GM12878 (cell line): Measurements from ENCODE around the gene ESRRB. TPM values are rescaled to one million over a fixed set of nuclear protein-coding genes. Genes with fewer than 3 reads are reported as not detected.

Experiments
- ATAC-seq: fragments of 200-7000 bp; cut with Tn5 transposase; 3 replicates; pipeline ENCODE4 v1.9.1; 2020; ENCODE audit warnings: mild to moderate bottlenecking, moderate library complexity
- BruUV-seq: library from RNA; stranded (reverse); fragments of 400-500 nt; replicated peaks from 2 replicates; lab custom pipeline; 2021; lab: Mats Ljungman, UMichigan
- CTCF ChIA-PET: fragments of 300-600 bp; sonication (Branson Sonifier 250); formaldehyde crosslinking; extraction: SDS; loops from one replicate; lab custom pipeline; 2021; ENCODE audit warnings: inconsistent platforms; lab: Yijun Ruan, JAX
- POLR2A ChIA-PET: fragments of 350-600 bp; formaldehyde crosslinking; extraction: SDS; loops from one replicate; lab custom pipeline; 2021; ENCODE audit warnings: inconsistent platforms; lab: Charles Lee
- RAD21 ChIA-PET: fragments of 300-600 bp; sonication (Branson Sonifier 250); formaldehyde crosslinking; loops from one replicate; lab custom pipeline; 2023; ENCODE audit warnings: antibody characterized with exemption; ENCODE audit not compliant: unreplicated experiment; lab: Charles Lee
- SMC1A ChIA-PET: fragments of 300-600 bp; sonication (Branson Sonifier 250); formaldehyde crosslinking; loops from one replicate; lab custom pipeline; 2023; ENCODE audit not compliant: unreplicated experiment, uncharacterized antibody; lab: Charles Lee
- DNase-seq: peaks from one replicate; pipeline ENCODE4 v3.0.0-alpha.2; 2011; ENCODE audit warnings: low read depth, low spot score
- FAIRE-seq: peaks from 3 replicates; lab custom pipeline; 2011; peaks lifted over from hg19 to GRCh38; lab: Jason Lieb, UNC
- H2AFZ ChIP-seq: 2 replicates; pipeline ENCODE4 v1.6.0; 2011; ENCODE audit warnings: low read depth, low read length, control low read depth; ENCODE audit not compliant: control insufficient read depth
- H3K27ac ChIP-seq: 2 replicates; pipeline ENCODE4 v1.5.1; 2011; ENCODE audit warnings: control low read depth; ENCODE audit not compliant: control insufficient read depth, insufficient read depth
- H3K27me3 ChIP-seq, 2 experiments: replicated peaks in 1 of 2; 2 replicates each; pipeline versions ENCODE4 v1.6.0 to v1.6.1; 2011; ENCODE audit warnings: low read length in 1 of 2; ENCODE audit not compliant: control insufficient read depth in 2 of 2, insufficient read depth in 2 of 2
- H3K36me3 ChIP-seq, 2 experiments: 2 replicates each; pipeline ENCODE4 v1.5.1; 2011; ENCODE audit warnings: low read length in 1 of 2; ENCODE audit not compliant: control insufficient read depth in 2 of 2, insufficient read depth in 2 of 2
- H3K4me1 ChIP-seq: 2 replicates; pipeline ENCODE4 v1.6.1; 2011; ENCODE audit warnings: mild to moderate bottlenecking, low read length, moderate library complexity, mixed read lengths; ENCODE audit not compliant: control insufficient read depth, insufficient read depth
- H3K4me2 ChIP-seq: 2 replicates; pipeline ENCODE4 v1.6.0; 2011; ENCODE audit warnings: control low read depth; ENCODE audit not compliant: control insufficient read depth, insufficient read depth
- H3K4me3 ChIP-seq: fragments of 200-600 bp; sonication (generic); 2 replicates; pipeline ENCODE4 v1.5.1; 2016
- H3K79me2 ChIP-seq: 2 replicates; pipeline ENCODE4 v1.6.0; 2011; ENCODE audit warnings: low read length; ENCODE audit not compliant: control insufficient read depth, insufficient read depth
- H3K9ac ChIP-seq: 2 replicates; pipeline ENCODE4 v1.8.0; 2011; ENCODE audit warnings: low read length, control low read depth, mixed read lengths; ENCODE audit not compliant: control insufficient read depth, insufficient read depth
- H3K9me3 ChIP-seq: replicated peaks from 3 replicates; pipeline ENCODE4 v1.5.1; 2011; ENCODE audit warnings: mild to moderate bottlenecking, low read length; ENCODE audit not compliant: control insufficient read depth, insufficient read depth
- H4K20me1 ChIP-seq: 2 replicates; pipeline ENCODE4 v1.6.0; 2011; ENCODE audit not compliant: control insufficient read depth, insufficient read depth
- BHLHE40 ChIP-seq, 2 experiments: fragments of 450-650 bp in 1 of 2; IDR thresholded peaks; 2 replicates each; pipeline ENCODE4 v1.6.1; 2011 to 2017; ENCODE audit warnings: low read depth in 2 of 2, borderline replicate concordance in 1 of 2, improper control_type of control experiment in 1 of 2, low read length in 1 of 2, mild to moderate bottlenecking in 1 of 2
- FOS ChIP-seq: IDR thresholded peaks from 3 replicates; pipeline ENCODE4 v1.6.1; 2011; ENCODE audit warnings: borderline replicate concordance; ENCODE audit not compliant: insufficient read length; ENCODE audit errors: extremely low read depth
- HDAC6 ChIP-seq: fragments of 200-600 bp; sonication (generic); IDR thresholded peaks from one replicate; pipeline ENCODE4 v1.8.0; 2017; ENCODE audit warnings: antibody characterized with exemption; ENCODE audit not compliant: unreplicated experiment
- HDGF ChIP-seq: fragments of 450-650 bp; IDR thresholded peaks from 2 replicates; pipeline ENCODE4 v1.6.1; 2016; ENCODE audit warnings: antibody characterized with exemption
- IKZF1 ChIP-seq: fragments of 450-650 bp; conservative IDR thresholded peaks from 2 replicates; pipeline ENCODE4 v1.6.1; 2017; ENCODE audit warnings: antibody characterized with exemption, mild to moderate bottlenecking
- IKZF2 ChIP-seq, 2 experiments: fragments of 450-650 bp; IDR thresholded peaks; 2 replicates each; pipeline ENCODE4 v1.6.1; 2017; ENCODE audit warnings: mild to moderate bottlenecking in 2 of 2, moderate library complexity in 2 of 2
- MYB ChIP-seq: fragments of 150-350 bp; IDR thresholded peaks from 2 replicates; pipeline ENCODE4 v1.6.1; 2014; ENCODE audit warnings: mild to moderate bottlenecking, low read depth, low read length, borderline replicate concordance
- NR2F1 ChIP-seq: fragments of 450-650 bp; conservative IDR thresholded peaks from 2 replicates; pipeline ENCODE4 v1.6.1; 2017; ENCODE audit warnings: mild to moderate bottlenecking
- RAD21 ChIP-seq: IDR thresholded peaks from 2 replicates; pipeline ENCODE4 v1.6.1; 2011; ENCODE audit warnings: mild to moderate bottlenecking, low read depth, low read length, moderate library complexity; ENCODE audit not compliant: insufficient read depth
- SREBF2 ChIP-seq: IDR thresholded peaks from 2 replicates; pipeline ENCODE4 v1.6.1; 2012; ENCODE audit warnings: mild to moderate bottlenecking, low read length
- WGBS: methylation state at CpG from one replicate; pipeline ENCODE4 v1.1.6; 2016; ENCODE audit warnings: low lambda C conversion rate; ENCODE audit not compliant: insufficient replicate concordance, insufficient coverage; ENCODE audit errors: missing lambda C conversion rate; 5-methylcytosine and 5-hydroxymethylcytosine counted together
- in situ Hi-C: fragments of 300-500 bp; cut with MboI; formaldehyde crosslinking; loops from 9 replicates; pipeline ENCODE4 v1.14.3; 2018; ENCODE audit warnings: mixed read lengths
- intact Hi-C: fragments of 100-400 bp; cut with micrococcal nuclease; formaldehyde crosslinking; loops from one replicate; pipeline ENCODE4 v1.14.2; 2022; ENCODE audit not compliant: unreplicated experiment
- polyA plus RNA-seq, 11 experiments: library from polyadenylated mRNA; depleted of rRNA in 4 of 11; unstranded in 6 of 11; stranded (reverse) in 5 of 11; fragments of >200 nt; fragmentation: Nextera tagmentation in 4 of 11; fragmentation: Illumina TruSeq in 1 of 11; extraction: Ambion mirVana in 4 of 11; extraction: Trizol in 1 of 11; gene quantifications; 1 replicate in 1 of 11; 2 replicates in 10 of 11; pipeline versions ENCODE4 v1.2.1 to v1.2.3, GENCODE V29; 2011 to 2016; ENCODE audit warnings: inconsistent platforms in 2 of 11, missing spikeins in 2 of 11, low read depth in 1 of 11
- total RNA-seq, 4 experiments: library from RNA; depleted of rRNA in 3 of 4; stranded (reverse); fragments of >200 nt in 3 of 4; fragmentation: Illumina TruSeq in 1 of 4; extraction: Trizol in 1 of 4; gene quantifications; 2 replicates each; pipeline versions ENCODE4 v1.2.1 to v1.2.3, GENCODE V29; 2013 to 2021
- TF ChIP-seq, protein P1 (sequence below): fragments of 450-650 bp; IDR thresholded peaks from 2 replicates; pipeline ENCODE4 v1.6.1; 2017; ENCODE audit warnings: mild to moderate bottlenecking, moderate library complexity
- TF ChIP-seq, protein P2 (sequence below): IDR thresholded peaks from 2 replicates; pipeline ENCODE4 v1.6.1; 2011; ENCODE audit warnings: borderline replicate concordance, low read depth, mild to moderate bottlenecking, moderate library complexity, low read length; ENCODE audit not compliant: insufficient read depth, poor library complexity, severe bottlenecking
- TF ChIP-seq, protein P3 (sequence below): fragments of 450-650 bp; formaldehyde crosslinking; IDR thresholded peaks from 2 replicates; pipeline ENCODE4 v1.4.0; 2022; ENCODE audit warnings: mild to moderate bottlenecking, moderate library complexity

The ESRRB gene
- total and polyA plus RNA-seq, 10 of the 15 experiments (the other 5 are each of a cell fraction or from before 2014, with no cell fraction given): 0.03 to 0.73 (median 0.11) TPM; not detected in 6

GRCh38 chr14:76395161-76395560 lies 19.2 kb downstream of the ESRRB start (continued):
- TF ChIP-seq, protein P1, sequence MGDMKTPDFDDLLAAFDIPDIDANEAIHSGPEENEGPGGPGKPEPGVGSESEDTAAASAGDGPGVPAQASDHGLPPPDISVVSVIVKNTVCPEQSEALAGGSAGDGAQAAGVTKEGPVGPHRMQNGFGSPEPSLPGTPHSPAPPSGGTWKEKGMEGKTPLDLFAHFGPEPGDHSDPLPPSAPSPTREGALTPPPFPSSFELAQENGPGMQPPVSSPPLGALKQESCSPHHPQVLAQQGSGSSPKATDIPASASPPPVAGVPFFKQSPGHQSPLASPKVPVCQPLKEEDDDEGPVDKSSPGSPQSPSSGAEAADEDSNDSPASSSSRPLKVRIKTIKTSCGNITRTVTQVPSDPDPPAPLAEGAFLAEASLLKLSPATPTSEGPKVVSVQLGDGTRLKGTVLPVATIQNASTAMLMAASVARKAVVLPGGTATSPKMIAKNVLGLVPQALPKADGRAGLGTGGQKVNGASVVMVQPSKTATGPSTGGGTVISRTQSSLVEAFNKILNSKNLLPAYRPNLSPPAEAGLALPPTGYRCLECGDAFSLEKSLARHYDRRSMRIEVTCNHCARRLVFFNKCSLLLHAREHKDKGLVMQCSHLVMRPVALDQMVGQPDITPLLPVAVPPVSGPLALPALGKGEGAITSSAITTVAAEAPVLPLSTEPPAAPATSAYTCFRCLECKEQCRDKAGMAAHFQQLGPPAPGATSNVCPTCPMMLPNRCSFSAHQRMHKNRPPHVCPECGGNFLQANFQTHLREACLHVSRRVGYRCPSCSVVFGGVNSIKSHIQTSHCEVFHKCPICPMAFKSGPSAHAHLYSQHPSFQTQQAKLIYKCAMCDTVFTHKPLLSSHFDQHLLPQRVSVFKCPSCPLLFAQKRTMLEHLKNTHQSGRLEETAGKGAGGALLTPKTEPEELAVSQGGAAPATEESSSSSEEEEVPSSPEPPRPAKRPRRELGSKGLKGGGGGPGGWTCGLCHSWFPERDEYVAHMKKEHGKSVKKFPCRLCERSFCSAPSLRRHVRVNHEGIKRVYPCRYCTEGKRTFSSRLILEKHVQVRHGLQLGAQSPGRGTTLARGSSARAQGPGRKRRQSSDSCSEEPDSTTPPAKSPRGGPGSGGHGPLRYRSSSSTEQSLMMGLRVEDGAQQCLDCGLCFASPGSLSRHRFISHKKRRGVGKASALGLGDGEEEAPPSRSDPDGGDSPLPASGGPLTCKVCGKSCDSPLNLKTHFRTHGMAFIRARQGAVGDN: no peak
- TF ChIP-seq, all 136 proteins: peak for 0

- CTCF ChIA-PET: interaction anchor here (1.0 kb wide), 1 partner anchor 9 kb away, joined by 4 read pairs; no protein-coding TSS in a partner anchor
- Histone ChIP-seq H3K4me1 (no peaks in the 10 kb centered on the region), H3K36me3 (no peaks in the 10 kb centered on the region), H3K9ac (no peak overlapping the region), H3K9me3 (no peaks in the 10 kb centered on the region), H3K4me3 (no peak overlapping the region), H2AFZ (no peak overlapping the region), H3K27ac (no peak overlapping the region), H3K4me2 (no peak overlapping the region), H3K79me2 (no peaks in the 10 kb centered on the region), H4K20me1 (no peaks in the 10 kb centered on the region), H3K27me3 (peaks cover 0 to 4% of the 10 kb centered on the region in 2 experiments; a peak in 2 of 4 replicates)
- DNase-seq (no peak), FAIRE-seq (no peak), ATAC-seq (no peak)
- POLR2A ChIA-PET: no interaction called here
- in situ Hi-C loops (no loop called here), intact Hi-C loops (no loop called here)
- WGBS: 56% methylated on average over 19 of the region's 19 CpGs
- RAD21 ChIA-PET: interaction anchor here (1.2 kb wide), 1 partner anchor 346 kb away, joined by 3 read pairs; no protein-coding TSS in a partner anchor
- SMC1A ChIA-PET: interaction anchor here (0.7 to 0.8 kb wide), 2 partner anchors 13 to 346 kb away, joined by 3 to 4 read pairs; no protein-coding TSS in a partner anchor
- no TSS peak for BruUV-seq
- TF ChIP-seq HDGF (no peak), HDAC6 (no peak), RAD21 (no peak), NR2F1 (no peak), IKZF1 (peak; percentile 52), BHLHE40 (IDR thresholded peaks at IDR 0.05; ENCODE audit: borderline replicate concordance in 1 of 2, low read depth in 2 of 2, low read length in 1 of 2) (peak in 1 of 2 experiments; percentile 81; a peak in 2 of 4 replicates), FOS (no peak), SREBF2 (no peak), IKZF2 (IDR thresholded peaks at IDR 0.05) (peak in 1 of 2 experiments; percentile 14; a peak in 2 of 4 replicates), MYB (no peak)
- TF ChIP-seq, protein P2, sequence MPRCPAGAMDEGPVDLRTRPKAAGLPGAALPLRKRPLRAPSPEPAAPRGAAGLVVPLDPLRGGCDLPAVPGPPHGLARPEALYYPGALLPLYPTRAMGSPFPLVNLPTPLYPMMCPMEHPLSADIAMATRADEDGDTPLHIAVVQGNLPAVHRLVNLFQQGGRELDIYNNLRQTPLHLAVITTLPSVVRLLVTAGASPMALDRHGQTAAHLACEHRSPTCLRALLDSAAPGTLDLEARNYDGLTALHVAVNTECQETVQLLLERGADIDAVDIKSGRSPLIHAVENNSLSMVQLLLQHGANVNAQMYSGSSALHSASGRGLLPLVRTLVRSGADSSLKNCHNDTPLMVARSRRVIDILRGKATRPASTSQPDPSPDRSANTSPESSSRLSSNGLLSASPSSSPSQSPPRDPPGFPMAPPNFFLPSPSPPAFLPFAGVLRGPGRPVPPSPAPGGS: no peak
- TF ChIP-seq, protein P3, sequence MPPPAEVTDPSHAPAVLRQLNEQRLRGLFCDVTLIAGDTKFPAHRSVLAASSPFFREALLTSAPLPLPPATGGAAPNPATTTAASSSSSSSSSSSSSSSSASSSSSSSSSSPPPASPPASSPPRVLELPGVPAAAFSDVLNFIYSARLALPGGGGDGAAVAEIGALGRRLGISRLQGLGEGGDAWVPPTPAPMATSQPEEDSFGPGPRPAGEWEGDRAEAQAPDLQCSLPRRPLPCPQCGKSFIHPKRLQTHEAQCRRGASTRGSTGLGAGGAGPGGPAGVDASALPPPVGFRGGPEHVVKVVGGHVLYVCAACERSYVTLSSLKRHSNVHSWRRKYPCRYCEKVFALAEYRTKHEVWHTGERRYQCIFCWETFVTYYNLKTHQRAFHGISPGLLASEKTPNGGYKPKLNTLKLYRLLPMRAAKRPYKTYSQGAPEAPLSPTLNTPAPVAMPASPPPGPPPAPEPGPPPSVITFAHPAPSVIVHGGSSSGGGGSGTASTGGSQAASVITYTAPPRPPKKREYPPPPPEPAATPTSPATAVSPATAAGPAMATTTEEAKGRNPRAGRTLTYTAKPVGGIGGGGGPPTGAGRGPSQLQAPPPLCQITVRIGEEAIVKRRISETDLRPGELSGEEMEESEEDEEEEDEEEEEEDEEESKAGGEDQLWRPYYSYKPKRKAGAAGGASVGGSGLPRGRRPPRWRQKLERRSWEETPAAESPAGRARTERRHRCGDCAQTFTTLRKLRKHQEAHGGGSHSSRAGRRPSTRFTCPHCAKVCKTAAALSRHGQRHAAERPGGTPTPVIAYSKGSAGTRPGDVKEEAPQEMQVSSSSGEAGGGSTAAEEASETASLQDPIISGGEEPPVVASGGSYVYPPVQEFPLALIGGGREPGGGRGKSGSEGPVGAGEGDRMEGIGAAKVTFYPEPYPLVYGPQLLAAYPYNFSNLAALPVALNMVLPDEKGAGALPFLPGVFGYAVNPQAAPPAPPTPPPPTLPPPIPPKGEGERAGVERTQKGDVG (CRISPR knock-in tag): no peak
These were observed 20.8 kb downstream of the ESRRB start for GRCh38 chr14:76396714-76397187.
